NB4 (cell line): ENCODE results near the gene FARP1.

Source experiments
- DNase-seq: peaks from one replicate; pipeline ENCODE4 v3.0.0; 2010; ENCODE audit warnings: low read depth
- H3K4me3 ChIP-seq: one replicate; pipeline ENCODE4 v1.5.1; 2011; ENCODE audit warnings: mild to moderate bottlenecking, low read depth, low read length, moderate library complexity
- MYC ChIP-seq: IDR thresholded peaks from 2 replicates; pipeline ENCODE4 v1.6.1; 2011; ENCODE audit warnings: low read depth, low read length
- POLR2A ChIP-seq: IDR thresholded peaks from 2 replicates; pipeline ENCODE4 v1.6.1; 2011; ENCODE audit warnings: mild to moderate bottlenecking; ENCODE audit not compliant: insufficient read length; ENCODE audit errors: extremely low read depth
- TF ChIP-seq, protein P1 (sequence below): IDR thresholded peaks from one replicate; pipeline ENCODE4 v1.5.1; 2012; ENCODE audit warnings: low read depth, low read length
- TF ChIP-seq, protein P2 (sequence below): IDR thresholded peaks from 2 replicates; pipeline ENCODE4 v1.6.1; 2011; ENCODE audit warnings: low read depth, low read length

Gene FARP1

GRCh38 chr13:98157188-98157587, 14.3 kb downstream of the FARP1 start:
- H3K4me3 ChIP-seq = no peak overlapping the region
- DNase-seq = no peak
- TF ChIP-seq, protein P1, sequence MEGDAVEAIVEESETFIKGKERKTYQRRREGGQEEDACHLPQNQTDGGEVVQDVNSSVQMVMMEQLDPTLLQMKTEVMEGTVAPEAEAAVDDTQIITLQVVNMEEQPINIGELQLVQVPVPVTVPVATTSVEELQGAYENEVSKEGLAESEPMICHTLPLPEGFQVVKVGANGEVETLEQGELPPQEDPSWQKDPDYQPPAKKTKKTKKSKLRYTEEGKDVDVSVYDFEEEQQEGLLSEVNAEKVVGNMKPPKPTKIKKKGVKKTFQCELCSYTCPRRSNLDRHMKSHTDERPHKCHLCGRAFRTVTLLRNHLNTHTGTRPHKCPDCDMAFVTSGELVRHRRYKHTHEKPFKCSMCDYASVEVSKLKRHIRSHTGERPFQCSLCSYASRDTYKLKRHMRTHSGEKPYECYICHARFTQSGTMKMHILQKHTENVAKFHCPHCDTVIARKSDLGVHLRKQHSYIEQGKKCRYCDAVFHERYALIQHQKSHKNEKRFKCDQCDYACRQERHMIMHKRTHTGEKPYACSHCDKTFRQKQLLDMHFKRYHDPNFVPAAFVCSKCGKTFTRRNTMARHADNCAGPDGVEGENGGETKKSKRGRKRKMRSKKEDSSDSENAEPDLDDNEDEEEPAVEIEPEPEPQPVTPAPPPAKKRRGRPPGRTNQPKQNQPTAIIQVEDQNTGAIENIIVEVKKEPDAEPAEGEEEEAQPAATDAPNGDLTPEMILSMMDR = no peak
- TF ChIP-seq MYC (no peak), POLR2A (no peak)
- TF ChIP-seq, protein P2, sequence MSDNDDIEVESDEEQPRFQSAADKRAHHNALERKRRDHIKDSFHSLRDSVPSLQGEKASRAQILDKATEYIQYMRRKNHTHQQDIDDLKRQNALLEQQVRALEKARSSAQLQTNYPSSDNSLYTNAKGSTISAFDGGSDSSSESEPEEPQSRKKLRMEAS = no peak

GRCh38 chr13:98157609-98158008, 14.7 kb downstream of the FARP1 start:
- no peak overlapping the region for H3K4me3 ChIP-seq
- no peak for TF ChIP-seq POLR2A
- TF ChIP-seq, protein P2 = no peak
- TF ChIP-seq, protein P1 = no peak
- TF ChIP-seq MYC = no peak
- DNase-seq = no peak

DNA sequence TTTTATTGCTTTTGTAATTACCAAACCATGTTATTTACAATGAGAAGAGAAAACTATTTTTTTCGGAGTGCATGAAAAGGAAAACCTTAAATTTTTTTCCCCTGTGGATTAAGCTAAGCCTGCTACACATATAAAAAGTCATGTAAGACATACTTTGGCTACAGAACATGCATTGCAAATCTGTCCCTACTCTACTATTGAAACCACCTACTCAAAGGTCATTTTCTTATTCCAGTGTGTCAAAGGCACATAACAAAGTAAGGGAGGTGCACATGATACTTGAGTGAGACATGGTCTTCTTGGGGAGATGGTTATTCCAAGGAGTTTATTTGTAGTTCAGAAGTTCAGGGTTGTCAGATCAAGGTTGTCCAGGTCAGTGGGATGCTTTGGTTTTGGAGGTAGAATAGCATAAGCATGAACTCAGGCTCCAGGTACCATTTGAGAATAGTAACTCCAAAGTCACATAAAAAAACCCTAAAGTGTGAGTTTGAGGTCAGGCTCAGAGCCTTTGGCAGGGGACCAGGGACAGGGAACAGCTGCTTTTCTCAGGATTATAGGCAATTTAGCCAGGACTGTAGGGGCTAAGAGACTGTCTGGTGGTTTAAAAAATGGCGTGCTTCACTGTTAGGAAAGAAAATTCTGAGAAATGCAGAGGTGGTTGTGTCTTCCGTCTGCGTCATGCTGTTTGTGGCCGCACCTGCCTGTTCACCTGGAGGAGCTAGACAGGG, 15.4 kb downstream of the FARP1 start:
- no peak overlapping the region for H3K4me3 ChIP-seq
- TF ChIP-seq POLR2A (no peak), MYC (no peak)
- TF ChIP-seq, protein P1 = no peak
- TF ChIP-seq, protein P2 = no peak
- DNase-seq = no peak

- TF ChIP-seq MYC (no peak), POLR2A (no peak)
- TF ChIP-seq, protein P2 = no peak
- TF ChIP-seq, protein P1 = no peak
- no peak overlapping the region for H3K4me3 ChIP-seq
- no peak for DNase-seq
These were observed 20.0 kb downstream of the FARP1 start for GRCh38 chr13:98162935-98163334.

DNA sequence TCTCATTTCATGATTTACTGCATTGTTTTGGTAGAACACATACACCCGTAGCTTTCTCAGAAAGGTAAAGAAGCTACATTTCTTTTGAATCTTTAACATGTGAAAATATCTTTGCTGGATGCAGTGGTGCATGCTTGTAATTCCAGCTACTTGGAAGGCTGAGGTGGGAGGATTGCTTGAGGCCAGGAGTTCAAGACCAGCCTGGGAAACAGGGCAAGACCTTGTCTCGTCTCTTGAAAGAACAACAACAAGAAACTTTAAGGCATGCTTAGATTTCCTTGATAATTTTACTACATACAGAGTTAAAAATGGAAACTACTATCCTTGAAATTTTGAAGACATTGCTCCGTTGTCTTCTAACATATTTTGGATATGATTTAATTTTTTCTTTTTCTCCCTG, 26.4 kb downstream of the FARP1 start:
- TF ChIP-seq MYC (no peak), POLR2A (no peak)
- TF ChIP-seq, protein P2 = no peak
- TF ChIP-seq, protein P1 = no peak
- H3K4me3 ChIP-seq = no peak overlapping the region
- DNase-seq = no peak
